K562 (cell line): Measurements from ENCODE around the gene MYL6B. TPM values are rescaled to one million over a fixed set of nuclear protein-coding genes. Genes with fewer than 3 reads are reported as not detected.

Experiments used
- ARHGAP35 ChIP-seq: fragments of 450-650 bp; IDR thresholded peaks from 2 replicates; pipeline ENCODE4 v1.6.1; 2018; ENCODE audit not compliant: partially characterized antibody
- ARNT ChIP-seq, 2 experiments: fragments of 450-650 bp; IDR thresholded peaks; 2 replicates each; pipeline ENCODE4 v1.6.1; 2016; ENCODE audit warnings: mild to moderate bottlenecking in 1 of 2
- BRD9 ChIP-seq: fragments of 450-650 bp; IDR thresholded peaks from 2 replicates; pipeline ENCODE4 v1.6.1; 2018; ENCODE audit warnings: low read depth; ENCODE audit not compliant: partially characterized antibody
- MTA1 ChIP-seq: fragments of 450-650 bp; IDR thresholded peaks from 2 replicates; pipeline ENCODE4 v1.6.1; 2017; ENCODE audit warnings: borderline replicate concordance
- NCOR1 ChIP-seq: fragments of 450-650 bp; IDR thresholded peaks from 2 replicates; pipeline ENCODE4 v1.6.1; 2016; ENCODE audit warnings: mild to moderate bottlenecking, moderate library complexity
- NEUROD1 ChIP-seq: fragments of 150-350 bp; IDR thresholded peaks from 2 replicates; pipeline ENCODE4 v1.6.1; 2014; ENCODE audit warnings: borderline replicate concordance, low read length, low read depth; ENCODE audit not compliant: partially characterized antibody
- NONO ChIP-seq, 2 experiments: fragments of 200-400 bp in 1 of 2; fragments of 450-650 bp in 1 of 2; formaldehyde crosslinking in 1 of 2; IDR thresholded peaks; 2 replicates each; pipeline ENCODE4 v1.6.1; 2017; ENCODE audit warnings: low read depth in 2 of 2, mild to moderate bottlenecking in 2 of 2, moderate library complexity in 2 of 2, low read length in 1 of 2
- PML ChIP-seq: IDR thresholded peaks from 2 replicates; pipeline ENCODE4 v1.6.1; 2012; ENCODE audit warnings: low read length, inconsistent platforms
- POLR2H ChIP-seq: IDR thresholded peaks from 2 replicates; pipeline ENCODE4 v1.6.1; 2016; ENCODE audit warnings: missing genetic modification characterization, low read depth, mild to moderate bottlenecking, control low read depth, missing compliant biosample characterization, moderate library complexity
- RNF2 ChIP-seq: sonication (generic); IDR thresholded peaks from 2 replicates; pipeline ENCODE4 v1.6.1; 2016
- ZKSCAN8 ChIP-seq: fragments of 200-800 bp; sonication (Bioruptor generic); IDR thresholded peaks from 2 replicates; pipeline ENCODE4 v1.6.1; 2016; ENCODE audit warnings: missing genetic modification characterization, missing compliant biosample characterization
- ZNF175 ChIP-seq: fragments of 200-800 bp; sonication (Bioruptor generic); IDR thresholded peaks from 2 replicates; pipeline ENCODE4 v1.6.1; 2016; ENCODE audit warnings: low read depth, mild to moderate bottlenecking, missing genetic modification characterization, missing compliant biosample characterization
- polyA plus RNA-seq, 8 experiments: library from polyadenylated mRNA; depleted of rRNA in 4 of 8; stranded (reverse) in 5 of 8; unstranded in 3 of 8; fragments of >200 nt; fragmentation: Nextera tagmentation in 2 of 8; fragmentation: Illumina TruSeq in 1 of 8; extraction: Ambion mirVana in 2 of 8; extraction: Trizol in 1 of 8; gene quantifications; 2 replicates each; pipeline versions ENCODE4 v1.2.1 to v1.2.3, GENCODE V29; 2011 to 2014; ENCODE audit warnings: inconsistent platforms in 1 of 8, missing spikeins in 1 of 8
- total RNA-seq, 7 experiments: library from RNA; depleted of rRNA in 6 of 7; stranded (reverse); fragments of >200 nt in 6 of 7; fragmentation: Illumina TruSeq in 2 of 7; extraction: Trizol in 2 of 7; gene quantifications; 2 replicates each; pipeline versions ENCODE4 v1.2.1 to v1.2.3, GENCODE V29; 2011 to 2021; ENCODE audit warnings: low replicate concordance in 1 of 7
- TF ChIP-seq, protein P1 (sequence below): sonication (generic); formaldehyde crosslinking; IDR thresholded peaks from 2 replicates; pipeline ENCODE4 v1.9.0; 2022; ENCODE audit warnings: mild to moderate bottlenecking, missing genetic modification reagents
- TF ChIP-seq, protein P2 (sequence below), 2 experiments: fragments of 450-650 bp; formaldehyde crosslinking in 1 of 2; IDR thresholded peaks; 2 replicates each; pipeline versions ENCODE4 v1.4.0 to v1.6.1; 2014 to 2020; ENCODE audit warnings: mild to moderate bottlenecking in 2 of 2, borderline replicate concordance in 1 of 2, low read depth in 1 of 2
- TF ChIP-seq, protein P3 (sequence below): fragments of 450-650 bp; IDR thresholded peaks from 2 replicates; pipeline ENCODE4 v1.6.1; 2016; ENCODE audit warnings: low read depth, mild to moderate bottlenecking, moderate library complexity
- TF ChIP-seq, protein P4 (sequence below): fragments of 250-450 bp; sonication (Bioruptor Pico); IDR thresholded peaks from 2 replicates; pipeline ENCODE4 v1.4.0; 2020

The MYL6B gene
- total and polyA plus RNA-seq, 9 of the 15 experiments (the other 6 are each of a cell fraction or from before 2014, with no cell fraction given): 42.8 to 77.3 (median 68.6) TPM

DNA sequence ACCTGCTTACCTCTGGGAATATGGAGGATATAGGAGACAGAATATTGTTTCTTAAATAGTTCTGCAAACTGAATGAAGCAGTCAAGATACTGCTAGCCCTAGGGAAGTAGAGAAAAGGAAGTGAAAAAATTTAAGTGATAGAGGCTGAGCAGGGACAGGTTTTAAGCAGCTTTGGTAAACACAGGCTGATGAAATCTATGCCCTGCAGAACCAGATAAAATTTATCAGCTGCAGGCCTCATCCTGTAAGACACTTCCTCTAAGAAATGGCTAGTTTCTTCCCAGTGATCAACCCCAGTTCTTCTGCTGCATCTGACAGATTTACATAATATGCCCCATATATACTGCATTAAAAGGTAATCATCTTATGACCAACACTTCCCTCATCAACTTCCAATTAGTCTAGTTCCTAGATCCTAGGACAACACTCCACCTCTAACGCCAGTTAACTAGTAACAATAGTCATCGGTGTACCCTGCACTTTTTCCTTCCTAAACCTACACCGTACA is 25.6 kb upstream of the MYL6B start (continued):
- TF ChIP-seq, protein P1, sequence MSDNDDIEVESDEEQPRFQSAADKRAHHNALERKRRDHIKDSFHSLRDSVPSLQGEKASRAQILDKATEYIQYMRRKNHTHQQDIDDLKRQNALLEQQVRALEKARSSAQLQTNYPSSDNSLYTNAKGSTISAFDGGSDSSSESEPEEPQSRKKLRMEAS (CRISPR knock-in tag): no peak
- TF ChIP-seq PML: peak; percentile 83
- 0 out of 2 replicates have a peak, but pooled peaks have one; percentile 68 for TF ChIP-seq ZNF175 (CRISPR knock-in tag)
- TF ChIP-seq, protein P2, sequence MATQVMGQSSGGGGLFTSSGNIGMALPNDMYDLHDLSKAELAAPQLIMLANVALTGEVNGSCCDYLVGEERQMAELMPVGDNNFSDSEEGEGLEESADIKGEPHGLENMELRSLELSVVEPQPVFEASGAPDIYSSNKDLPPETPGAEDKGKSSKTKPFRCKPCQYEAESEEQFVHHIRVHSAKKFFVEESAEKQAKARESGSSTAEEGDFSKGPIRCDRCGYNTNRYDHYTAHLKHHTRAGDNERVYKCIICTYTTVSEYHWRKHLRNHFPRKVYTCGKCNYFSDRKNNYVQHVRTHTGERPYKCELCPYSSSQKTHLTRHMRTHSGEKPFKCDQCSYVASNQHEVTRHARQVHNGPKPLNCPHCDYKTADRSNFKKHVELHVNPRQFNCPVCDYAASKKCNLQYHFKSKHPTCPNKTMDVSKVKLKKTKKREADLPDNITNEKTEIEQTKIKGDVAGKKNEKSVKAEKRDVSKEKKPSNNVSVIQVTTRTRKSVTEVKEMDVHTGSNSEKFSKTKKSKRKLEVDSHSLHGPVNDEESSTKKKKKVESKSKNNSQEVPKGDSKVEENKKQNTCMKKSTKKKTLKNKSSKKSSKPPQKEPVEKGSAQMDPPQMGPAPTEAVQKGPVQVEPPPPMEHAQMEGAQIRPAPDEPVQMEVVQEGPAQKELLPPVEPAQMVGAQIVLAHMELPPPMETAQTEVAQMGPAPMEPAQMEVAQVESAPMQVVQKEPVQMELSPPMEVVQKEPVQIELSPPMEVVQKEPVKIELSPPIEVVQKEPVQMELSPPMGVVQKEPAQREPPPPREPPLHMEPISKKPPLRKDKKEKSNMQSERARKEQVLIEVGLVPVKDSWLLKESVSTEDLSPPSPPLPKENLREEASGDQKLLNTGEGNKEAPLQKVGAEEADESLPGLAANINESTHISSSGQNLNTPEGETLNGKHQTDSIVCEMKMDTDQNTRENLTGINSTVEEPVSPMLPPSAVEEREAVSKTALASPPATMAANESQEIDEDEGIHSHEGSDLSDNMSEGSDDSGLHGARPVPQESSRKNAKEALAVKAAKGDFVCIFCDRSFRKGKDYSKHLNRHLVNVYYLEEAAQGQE (IDR thresholded peaks at IDR 0.05; ENCODE audit: borderline replicate concordance): peak; percentile 53; the same call in 1 of the 2 replicates
- TF ChIP-seq, protein P2 (CRISPR knock-in tag; IDR thresholded peaks at IDR 0.05; ENCODE audit: low read depth): no peak
- peak; percentile 90 for TF ChIP-seq NCOR1
- TF ChIP-seq ARHGAP35: no peak
- TF ChIP-seq, protein P3, sequence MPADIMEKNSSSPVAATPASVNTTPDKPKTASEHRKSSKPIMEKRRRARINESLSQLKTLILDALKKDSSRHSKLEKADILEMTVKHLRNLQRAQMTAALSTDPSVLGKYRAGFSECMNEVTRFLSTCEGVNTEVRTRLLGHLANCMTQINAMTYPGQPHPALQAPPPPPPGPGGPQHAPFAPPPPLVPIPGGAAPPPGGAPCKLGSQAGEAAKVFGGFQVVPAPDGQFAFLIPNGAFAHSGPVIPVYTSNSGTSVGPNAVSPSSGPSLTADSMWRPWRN: peak; percentile 77
- TF ChIP-seq MTA1: peak; percentile 62
- TF ChIP-seq ZKSCAN8: no peak; the same call in 1 of the 2 replicates
- peak; percentile 84 for TF ChIP-seq BRD9
- TF ChIP-seq ARNT (IDR thresholded peaks at IDR 0.05): 0 out of 4 replicates have a peak, but pooled peaks of 1 of the 2 experiments have one; percentile 18
- TF ChIP-seq, protein P4, sequence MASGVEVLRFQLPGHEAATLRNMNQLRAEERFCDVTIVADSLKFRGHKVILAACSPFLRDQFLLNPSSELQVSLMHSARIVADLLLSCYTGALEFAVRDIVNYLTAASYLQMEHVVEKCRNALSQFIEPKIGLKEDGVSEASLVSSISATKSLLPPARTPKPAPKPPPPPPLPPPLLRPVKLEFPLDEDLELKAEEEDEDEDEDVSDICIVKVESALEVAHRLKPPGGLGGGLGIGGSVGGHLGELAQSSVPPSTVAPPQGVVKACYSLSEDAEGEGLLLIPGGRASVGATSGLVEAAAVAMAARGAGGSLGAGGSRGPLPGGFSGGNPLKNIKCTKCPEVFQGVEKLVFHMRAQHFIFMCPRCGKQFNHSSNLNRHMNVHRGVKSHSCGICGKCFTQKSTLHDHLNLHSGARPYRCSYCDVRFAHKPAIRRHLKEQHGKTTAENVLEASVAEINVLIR (CRISPR knock-in tag): no peak
- peak in 1 of 2 experiments; percentile 38; a peak in 1 of 4 replicates for TF ChIP-seq NONO (IDR thresholded peaks at IDR 0.05; ENCODE audit: low read depth in 2 of 2, low read length in 1 of 2)
- peak; percentile 69 for TF ChIP-seq NEUROD1
- peak; percentile 89 for TF ChIP-seq RNF2
- peak; percentile 75 for TF ChIP-seq POLR2H (tag)
